Stimulated activated naive CD4-positive, alpha-beta T cell treated with Interleukin-2 at 50 U/mL for 16 hours (primary cell): Measurements from ENCODE around the gene POP4.
"Not testable (repeated sequence)": the region's sequence is repeated elsewhere in the genome, so short reads cannot be mapped to it uniquely, and the experiment has no call there.

Experiments
- DNase-seq: peaks from one replicate; lab custom pipeline; 2025; lab: John Stamatoyannopoulos, UW

POP4 gene

GRCh38 chr19:29612121-29612520 is 6.0 kb downstream of the POP4 start:
- no peak for DNase-seq

- no peak for DNase-seq
Measured at GRCh38 chr19:29612801-29613595, 6.9 kb downstream of the POP4 start.

- DNase-seq: no peak
Measured at GRCh38 chr19:29614046-29614445, 8.0 kb downstream of the POP4 start.

GRCh38 chr19:29614780-29615179 is 8.7 kb downstream of the POP4 start:
- DNase-seq: no peak

GRCh38 chr19:29615891-29616425 is 9.9 kb downstream of the POP4 start:
- DNase-seq: no peak

GRCh38 chr19:29616541-29616940 is 10.5 kb downstream of the POP4 start:
- no peak for DNase-seq

GRCh38 chr19:29617366-29618266 is 11.5 kb downstream of the POP4 start:
- DNase-seq: no peak

GRCh38 chr19:29618434-29618833 is 12.4 kb downstream of the POP4 start:
- no peak for DNase-seq

GRCh38 chr19:29618871-29619270 is 12.8 kb downstream of the POP4 start:
- DNase-seq: no peak

GRCh38 chr19:29620931-29621351 is 14.9 kb downstream of the POP4 start:
- DNase-seq: peak; percentile 41

GRCh38 chr19:29622166-29623070 is 16.3 kb downstream of the POP4 start:
- peak; percentile 20 for DNase-seq

- DNase-seq: peak; percentile 68
Measured at GRCh38 chr19:29623726-29624488, 17.8 kb downstream of the POP4 start.

GRCh38 chr19:29624489-29625185 is 18.6 kb downstream of the POP4 start:
- peak; percentile 2 for DNase-seq

GRCh38 chr19:29625186-29625651 is 19.1 kb downstream of the POP4 start:
- DNase-seq: no peak

- no peak for DNase-seq
Measured at GRCh38 chr19:29626386-29626785, 20.3 kb downstream of the POP4 start.

GRCh38 chr19:29626832-29627231 is 20.7 kb downstream of the POP4 start:
- DNase-seq: not testable (repeated sequence)

- DNase-seq: no peak
Measured at GRCh38 chr19:29628661-29629385, 22.7 kb downstream of the POP4 start.

GRCh38 chr19:29629836-29630534 is 23.9 kb downstream of the POP4 start:
- no peak for DNase-seq

- no peak for DNase-seq
Measured at GRCh38 chr19:29630655-29631054, 24.6 kb downstream of the POP4 start.
